VCaP (cell line): ENCODE data around the gene PRKCB.
"Not testable (repeated sequence)": the region's sequence is repeated elsewhere in the genome, so short reads cannot be mapped to it uniquely, and the experiment has no call there.

ENCODE experiments used
- H3K27ac ChIP-seq: fragments of 450-650 bp; 2 replicates; pipeline ENCODE4 v1.5.1; 2017
- TF ChIP-seq, protein P1 (sequence below): fragments of 450-650 bp; conservative IDR thresholded peaks from 2 replicates; pipeline ENCODE4 v1.5.1; 2017; ENCODE audit warnings: mild to moderate bottlenecking, moderate library complexity

PRKCB gene

DNA sequence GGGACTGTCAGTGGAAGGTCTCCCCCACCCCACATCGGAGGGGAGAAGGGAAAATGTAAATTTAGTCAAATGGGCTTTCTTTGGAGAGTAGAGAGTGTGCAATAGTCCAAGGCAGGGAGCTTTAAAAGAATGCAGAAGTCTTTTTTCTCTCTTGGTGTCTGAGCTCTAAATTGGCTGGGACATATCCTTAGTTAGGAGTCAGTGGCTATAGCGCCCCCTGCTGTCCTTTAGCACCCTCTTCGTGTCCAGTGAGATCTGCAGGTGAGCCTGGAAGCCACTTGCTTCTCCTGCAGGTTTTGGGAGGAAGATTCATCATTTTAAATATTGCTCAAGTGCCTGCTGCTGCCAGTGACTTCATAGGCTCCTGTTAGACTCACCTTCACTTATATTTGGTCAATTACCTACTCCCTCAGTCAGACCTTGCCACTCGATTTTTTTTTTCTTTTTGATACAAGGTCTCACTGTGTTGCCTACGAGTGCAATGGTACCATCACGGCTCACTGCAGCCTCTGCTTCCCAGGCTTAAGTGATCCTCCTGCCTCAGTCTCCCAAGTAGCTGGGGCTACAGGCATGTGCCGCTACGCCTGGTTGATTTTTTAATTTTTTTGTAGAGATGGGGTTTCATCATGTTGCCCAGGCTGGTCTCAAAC, 174.8 kb downstream of the PRKCB start:
- TF ChIP-seq, protein P1, sequence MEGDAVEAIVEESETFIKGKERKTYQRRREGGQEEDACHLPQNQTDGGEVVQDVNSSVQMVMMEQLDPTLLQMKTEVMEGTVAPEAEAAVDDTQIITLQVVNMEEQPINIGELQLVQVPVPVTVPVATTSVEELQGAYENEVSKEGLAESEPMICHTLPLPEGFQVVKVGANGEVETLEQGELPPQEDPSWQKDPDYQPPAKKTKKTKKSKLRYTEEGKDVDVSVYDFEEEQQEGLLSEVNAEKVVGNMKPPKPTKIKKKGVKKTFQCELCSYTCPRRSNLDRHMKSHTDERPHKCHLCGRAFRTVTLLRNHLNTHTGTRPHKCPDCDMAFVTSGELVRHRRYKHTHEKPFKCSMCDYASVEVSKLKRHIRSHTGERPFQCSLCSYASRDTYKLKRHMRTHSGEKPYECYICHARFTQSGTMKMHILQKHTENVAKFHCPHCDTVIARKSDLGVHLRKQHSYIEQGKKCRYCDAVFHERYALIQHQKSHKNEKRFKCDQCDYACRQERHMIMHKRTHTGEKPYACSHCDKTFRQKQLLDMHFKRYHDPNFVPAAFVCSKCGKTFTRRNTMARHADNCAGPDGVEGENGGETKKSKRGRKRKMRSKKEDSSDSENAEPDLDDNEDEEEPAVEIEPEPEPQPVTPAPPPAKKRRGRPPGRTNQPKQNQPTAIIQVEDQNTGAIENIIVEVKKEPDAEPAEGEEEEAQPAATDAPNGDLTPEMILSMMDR = peak; percentile 72
- H3K27ac ChIP-seq = no peak overlapping the region

DNA sequence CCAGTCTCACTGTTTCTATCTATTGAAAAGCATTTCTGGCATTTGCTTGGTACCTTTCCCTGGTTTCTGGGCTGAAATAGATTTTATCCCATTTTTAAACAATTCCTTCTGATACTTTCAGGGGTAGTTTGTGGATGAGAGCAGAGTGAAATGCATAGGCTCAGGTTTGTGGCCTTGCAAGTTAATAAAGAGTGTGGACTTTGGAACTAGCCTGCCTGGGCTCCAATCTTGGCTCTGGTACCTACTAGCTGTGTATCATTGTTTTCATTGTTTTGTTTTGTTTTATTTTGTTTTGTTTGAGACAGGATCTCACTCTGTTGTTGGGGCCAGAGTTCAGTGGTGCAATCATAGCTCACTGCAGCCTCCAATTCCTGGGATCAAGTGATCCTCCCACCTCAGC, 175.5 kb downstream of the PRKCB start:
- TF ChIP-seq, protein P1 = no peak
- H3K27ac ChIP-seq = no peak overlapping the region

DNA sequence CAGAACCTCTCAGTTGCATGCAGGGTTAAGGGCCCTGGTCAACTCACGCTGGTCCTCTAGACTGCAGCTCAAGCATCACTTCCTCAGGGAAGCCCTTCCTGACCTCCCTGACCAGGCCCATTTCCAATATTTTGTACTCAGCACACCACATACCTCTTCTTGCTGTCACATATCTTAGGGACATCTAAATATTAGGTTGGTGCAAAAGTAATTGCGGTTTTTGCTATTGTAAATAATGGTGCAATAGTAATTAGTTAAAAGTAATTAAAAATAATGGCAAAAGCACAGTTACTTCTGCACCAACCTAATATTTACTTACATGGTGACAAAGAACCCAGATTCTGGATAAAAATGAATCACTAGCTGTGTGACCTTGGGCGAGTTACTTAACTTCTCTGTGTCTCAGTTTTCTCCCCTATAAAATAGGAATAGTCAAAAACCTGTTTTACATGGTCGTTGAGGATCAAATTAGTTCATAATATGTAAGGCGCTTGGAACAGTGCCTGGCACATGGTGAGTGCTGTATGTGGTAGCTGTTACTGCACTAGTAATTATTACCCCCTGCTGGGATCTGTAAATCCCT, 177.4 kb downstream of the PRKCB start:
- H3K27ac ChIP-seq = no peak overlapping the region
- TF ChIP-seq, protein P1 = no peak

DNA sequence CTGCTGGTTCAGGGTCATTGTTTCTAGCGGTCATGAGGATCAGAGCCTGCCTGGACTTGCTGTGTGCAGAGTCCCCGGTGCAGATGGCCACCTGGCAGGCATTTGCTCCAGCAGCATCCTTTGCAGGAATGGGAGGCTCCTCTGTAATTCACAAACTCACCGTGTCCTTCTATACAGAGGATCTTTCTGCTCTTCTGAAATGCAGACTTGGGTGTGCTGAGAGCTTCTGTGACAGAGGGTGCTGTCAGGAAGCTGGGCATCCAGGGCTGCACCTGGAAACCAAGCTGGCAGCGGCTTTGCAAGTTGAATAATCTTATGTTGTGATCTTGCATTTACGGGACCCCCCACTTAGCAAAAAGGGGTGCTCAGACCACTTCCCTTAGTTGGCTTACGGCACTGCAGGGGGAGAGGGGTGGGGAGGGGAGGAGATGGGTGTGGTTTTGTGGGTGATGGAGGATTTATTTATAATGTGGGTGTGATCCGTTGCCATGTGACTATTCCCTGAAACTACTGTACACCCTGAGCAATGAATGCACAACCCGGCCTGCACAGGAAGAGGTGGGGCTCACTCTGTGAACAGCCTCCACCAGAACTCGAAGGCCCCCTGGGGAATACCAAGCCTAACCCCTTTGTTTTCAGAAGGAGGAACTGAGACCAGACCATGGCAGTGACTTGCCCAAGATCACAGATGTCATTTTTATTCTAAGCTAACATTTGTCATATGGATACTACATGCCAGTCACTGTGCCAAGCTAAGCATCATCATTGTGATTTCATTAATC, 178.3 kb downstream of the PRKCB start:
- H3K27ac ChIP-seq = no peak overlapping the region
- TF ChIP-seq, protein P1 = no peak

DNA sequence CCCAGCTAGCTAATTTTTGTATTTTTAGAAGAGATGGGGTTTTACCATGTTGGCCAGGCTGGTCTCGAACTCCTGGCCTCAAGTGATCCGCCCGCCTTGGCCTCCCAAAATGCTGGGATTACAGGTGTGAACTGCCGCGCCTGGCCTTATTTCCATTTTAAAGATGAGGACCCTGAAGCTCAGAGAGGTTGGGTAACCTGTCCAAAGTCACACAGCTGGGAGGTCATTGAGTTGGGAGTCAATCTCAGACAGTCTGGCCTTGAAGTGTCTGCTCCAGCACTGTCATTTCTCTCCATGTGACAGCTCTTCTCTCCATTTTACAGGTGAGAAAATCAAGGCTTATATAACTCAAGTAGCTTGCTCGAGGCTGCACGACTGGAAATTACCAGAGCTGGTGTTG, 179.2 kb downstream of the PRKCB start:
- H3K27ac ChIP-seq = not testable (repeated sequence)

DNA sequence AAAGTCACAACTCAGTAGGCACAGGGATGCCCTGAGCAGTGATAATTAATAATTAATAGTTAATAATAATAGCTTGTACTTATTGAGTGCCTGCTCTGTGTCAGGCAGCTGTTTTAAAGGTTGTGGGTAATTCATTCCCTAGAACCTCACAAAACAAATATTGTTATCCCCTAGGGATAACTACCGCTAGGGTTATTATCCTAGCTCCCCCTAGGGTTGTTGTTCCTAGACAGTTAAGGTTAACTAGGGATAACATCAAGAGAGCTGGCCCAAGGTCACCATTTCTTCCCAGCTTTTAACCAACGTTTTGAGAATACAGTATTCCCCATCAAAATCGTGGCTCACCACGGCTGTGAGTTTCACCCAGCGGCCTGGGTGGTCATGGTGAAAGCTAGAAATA, 180.1 kb downstream of the PRKCB start:
- no peak overlapping the region for H3K27ac ChIP-seq
- TF ChIP-seq, protein P1 = no peak

DNA sequence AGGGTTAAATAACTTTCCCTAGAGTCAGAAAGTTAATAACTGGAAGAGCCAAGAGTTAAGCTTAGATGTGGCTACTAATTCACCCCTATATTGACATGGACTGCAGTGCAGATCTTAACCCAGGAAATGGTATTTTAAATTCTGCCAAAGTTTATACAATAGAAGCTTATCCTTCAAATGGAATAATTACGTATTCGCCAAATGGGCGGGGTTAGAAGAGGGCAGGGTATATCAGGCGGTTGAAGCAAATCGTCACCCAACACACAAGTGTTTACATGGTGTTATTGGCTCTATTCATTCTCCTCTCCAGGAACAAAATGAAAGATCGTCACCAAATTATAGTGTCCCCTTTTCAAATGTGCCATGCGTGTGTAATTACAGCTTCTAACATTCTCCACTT, 182.7 kb downstream of the PRKCB start:
- H3K27ac ChIP-seq = no peak overlapping the region
- TF ChIP-seq, protein P1 = no peak

DNA sequence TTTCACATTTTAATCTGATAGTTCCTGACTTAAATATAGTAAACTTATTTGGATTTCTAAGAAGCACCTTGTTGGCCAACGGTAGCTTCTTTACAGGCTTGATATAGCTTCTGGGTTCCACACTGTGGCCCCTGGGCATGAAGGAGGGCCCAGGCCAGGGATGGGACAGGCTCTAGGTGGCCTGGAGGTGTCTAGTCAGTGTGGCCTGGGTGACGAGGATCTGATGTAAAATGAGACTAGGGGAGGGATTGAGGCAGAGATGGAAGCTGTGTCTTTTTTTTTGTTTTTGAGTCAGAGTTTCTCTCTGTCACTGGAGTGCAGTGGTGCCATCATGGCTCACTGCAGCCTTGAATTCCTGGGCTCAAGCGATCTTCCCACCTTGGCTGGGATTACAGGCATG, 187.0 kb downstream of the PRKCB start:
- no peak overlapping the region for H3K27ac ChIP-seq
- TF ChIP-seq, protein P1 = no peak
